GM12878 (cell line): ENCODE measurements around the gene LCT. TPM values are rescaled to one million over a fixed set of nuclear protein-coding genes. Genes with fewer than 3 reads are reported as not detected.

Experiments
- ATAC-seq: fragments of 200-7000 bp; cut with Tn5 transposase; 3 replicates; pipeline ENCODE4 v1.9.1; 2020; ENCODE audit warnings: mild to moderate bottlenecking, moderate library complexity
- BruUV-seq: library from RNA; stranded (reverse); fragments of 400-500 nt; replicated peaks from 2 replicates; lab custom pipeline; 2021; lab: Mats Ljungman, UMichigan
- CTCF ChIA-PET: fragments of 300-600 bp; sonication (Branson Sonifier 250); formaldehyde crosslinking; extraction: SDS; loops from one replicate; lab custom pipeline; 2021; ENCODE audit warnings: inconsistent platforms; lab: Yijun Ruan, JAX
- POLR2A ChIA-PET: fragments of 350-600 bp; formaldehyde crosslinking; extraction: SDS; loops from one replicate; lab custom pipeline; 2021; ENCODE audit warnings: inconsistent platforms; lab: Charles Lee
- RAD21 ChIA-PET: fragments of 300-600 bp; sonication (Branson Sonifier 250); formaldehyde crosslinking; loops from one replicate; lab custom pipeline; 2023; ENCODE audit warnings: antibody characterized with exemption; ENCODE audit not compliant: unreplicated experiment; lab: Charles Lee
- SMC1A ChIA-PET: fragments of 300-600 bp; sonication (Branson Sonifier 250); formaldehyde crosslinking; loops from one replicate; lab custom pipeline; 2023; ENCODE audit not compliant: unreplicated experiment, uncharacterized antibody; lab: Charles Lee
- DNase-seq: peaks from one replicate; pipeline ENCODE4 v3.0.0-alpha.2; 2011; ENCODE audit warnings: low read depth, low spot score
- FAIRE-seq: peaks from 3 replicates; lab custom pipeline; 2011; peaks lifted over from hg19 to GRCh38; lab: Jason Lieb, UNC
- H2AFZ ChIP-seq: 2 replicates; pipeline ENCODE4 v1.6.0; 2011; ENCODE audit warnings: low read depth, low read length, control low read depth; ENCODE audit not compliant: control insufficient read depth
- H3K27ac ChIP-seq: 2 replicates; pipeline ENCODE4 v1.5.1; 2011; ENCODE audit warnings: control low read depth; ENCODE audit not compliant: control insufficient read depth, insufficient read depth
- H3K27me3 ChIP-seq, 2 experiments: replicated peaks in 1 of 2; 2 replicates each; pipeline versions ENCODE4 v1.6.0 to v1.6.1; 2011; ENCODE audit warnings: low read length in 1 of 2; ENCODE audit not compliant: control insufficient read depth in 2 of 2, insufficient read depth in 2 of 2
- H3K36me3 ChIP-seq, 2 experiments: 2 replicates each; pipeline ENCODE4 v1.5.1; 2011; ENCODE audit warnings: low read length in 1 of 2; ENCODE audit not compliant: control insufficient read depth in 2 of 2, insufficient read depth in 2 of 2
- H3K4me1 ChIP-seq: 2 replicates; pipeline ENCODE4 v1.6.1; 2011; ENCODE audit warnings: mild to moderate bottlenecking, low read length, moderate library complexity, mixed read lengths; ENCODE audit not compliant: control insufficient read depth, insufficient read depth
- H3K4me2 ChIP-seq: 2 replicates; pipeline ENCODE4 v1.6.0; 2011; ENCODE audit warnings: control low read depth; ENCODE audit not compliant: control insufficient read depth, insufficient read depth
- H3K4me3 ChIP-seq: fragments of 200-600 bp; sonication (generic); 2 replicates; pipeline ENCODE4 v1.5.1; 2016
- H3K79me2 ChIP-seq: 2 replicates; pipeline ENCODE4 v1.6.0; 2011; ENCODE audit warnings: low read length; ENCODE audit not compliant: control insufficient read depth, insufficient read depth
- H3K9ac ChIP-seq: 2 replicates; pipeline ENCODE4 v1.8.0; 2011; ENCODE audit warnings: low read length, control low read depth, mixed read lengths; ENCODE audit not compliant: control insufficient read depth, insufficient read depth
- H3K9me3 ChIP-seq: replicated peaks from 3 replicates; pipeline ENCODE4 v1.5.1; 2011; ENCODE audit warnings: mild to moderate bottlenecking, low read length; ENCODE audit not compliant: control insufficient read depth, insufficient read depth
- H4K20me1 ChIP-seq: 2 replicates; pipeline ENCODE4 v1.6.0; 2011; ENCODE audit not compliant: control insufficient read depth, insufficient read depth
- BRCA1 ChIP-seq: IDR thresholded peaks from 2 replicates; pipeline ENCODE4 v1.6.1; 2011; ENCODE audit warnings: low read depth, low read length, improper control_type of control experiment
- GATAD2B ChIP-seq: fragments of 450-650 bp; conservative IDR thresholded peaks from 2 replicates; pipeline ENCODE4 v1.6.1; 2017; ENCODE audit warnings: low read depth, mild to moderate bottlenecking, moderate library complexity
- RUNX3 ChIP-seq: IDR thresholded peaks from 2 replicates; pipeline ENCODE4 v1.6.1; 2012; ENCODE audit warnings: low read length, inconsistent platforms
- SPI1 ChIP-seq: IDR thresholded peaks from 2 replicates; pipeline ENCODE4 v1.6.1; 2011; ENCODE audit warnings: low read depth, mild to moderate bottlenecking, low read length, moderate library complexity, borderline replicate concordance; ENCODE audit not compliant: insufficient read depth
- TARDBP ChIP-seq: IDR thresholded peaks from 2 replicates; pipeline ENCODE4 v1.6.1; 2016; ENCODE audit warnings: borderline replicate concordance
- TBL1XR1 ChIP-seq: IDR thresholded peaks from 2 replicates; pipeline ENCODE4 v1.6.1; 2012; ENCODE audit warnings: low read depth, low read length, improper control_type of control experiment
- WGBS: methylation state at CpG from one replicate; pipeline ENCODE4 v1.1.6; 2016; ENCODE audit warnings: low lambda C conversion rate; ENCODE audit not compliant: insufficient replicate concordance, insufficient coverage; ENCODE audit errors: missing lambda C conversion rate; 5-methylcytosine and 5-hydroxymethylcytosine counted together
- in situ Hi-C: fragments of 300-500 bp; cut with MboI; formaldehyde crosslinking; loops from 9 replicates; pipeline ENCODE4 v1.14.3; 2018; ENCODE audit warnings: mixed read lengths
- intact Hi-C: fragments of 100-400 bp; cut with micrococcal nuclease; formaldehyde crosslinking; loops from one replicate; pipeline ENCODE4 v1.14.2; 2022; ENCODE audit not compliant: unreplicated experiment
- polyA plus RNA-seq, 11 experiments: library from polyadenylated mRNA; depleted of rRNA in 4 of 11; unstranded in 6 of 11; stranded (reverse) in 5 of 11; fragments of >200 nt; fragmentation: Nextera tagmentation in 4 of 11; fragmentation: Illumina TruSeq in 1 of 11; extraction: Ambion mirVana in 4 of 11; extraction: Trizol in 1 of 11; gene quantifications; 1 replicate in 1 of 11; 2 replicates in 10 of 11; pipeline versions ENCODE4 v1.2.1 to v1.2.3, GENCODE V29; 2011 to 2016; ENCODE audit warnings: inconsistent platforms in 2 of 11, missing spikeins in 2 of 11, low read depth in 1 of 11
- total RNA-seq, 4 experiments: library from RNA; depleted of rRNA in 3 of 4; stranded (reverse); fragments of >200 nt in 3 of 4; fragmentation: Illumina TruSeq in 1 of 4; extraction: Trizol in 1 of 4; gene quantifications; 2 replicates each; pipeline versions ENCODE4 v1.2.1 to v1.2.3, GENCODE V29; 2013 to 2021
- TF ChIP-seq, protein P1 (sequence below): IDR thresholded peaks from 2 replicates; pipeline ENCODE4 v1.6.1; 2012; ENCODE audit warnings: low read depth, low read length, improper control_type of control experiment
- TF ChIP-seq, protein P2 (sequence below): IDR thresholded peaks from 2 replicates; pipeline ENCODE4 v1.6.1; 2011; ENCODE audit warnings: borderline replicate concordance, low read depth, mild to moderate bottlenecking, moderate library complexity, low read length; ENCODE audit not compliant: insufficient read depth, poor library complexity, severe bottlenecking

LCT gene
- total and polyA plus RNA-seq, 10 of the 15 experiments (the other 5 are each of a cell fraction or from before 2014, with no cell fraction given), result 0.02 to 0.09 (median 0.07) TPM; not detected in 3

DNA sequence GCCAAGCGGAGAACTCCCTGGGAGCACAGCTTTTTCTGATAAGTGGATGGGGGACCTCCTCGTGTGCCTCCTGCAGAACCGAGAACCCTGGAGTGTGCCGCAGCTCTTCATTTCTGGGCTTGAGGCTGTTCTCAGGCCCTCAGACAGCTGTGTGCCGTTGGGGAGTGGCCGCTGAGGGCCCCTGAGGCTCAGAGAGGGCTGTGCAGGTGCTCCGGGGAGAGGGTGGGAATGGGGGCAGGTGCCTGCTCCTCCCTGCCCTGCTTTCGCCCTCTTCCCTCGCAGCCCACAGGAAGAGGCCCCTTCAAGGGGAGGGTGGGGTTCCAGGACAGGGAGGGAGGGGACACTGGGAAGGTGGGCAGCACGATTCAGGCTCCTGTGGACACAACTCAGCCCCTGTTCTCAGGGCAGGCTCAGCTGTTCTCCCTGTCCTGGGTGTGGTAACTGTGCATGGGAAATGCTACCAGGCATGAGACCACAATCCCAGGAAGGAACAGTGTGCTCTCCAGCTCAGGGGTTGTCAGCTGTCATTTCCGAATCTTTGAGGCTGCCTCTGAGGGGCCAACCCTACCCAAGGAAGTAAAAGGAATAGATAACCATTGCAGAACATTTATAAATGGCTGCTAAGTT is 11.3 kb downstream of the LCT start (continued):
- no peak for TF ChIP-seq SPI1
- TF ChIP-seq GATAD2B, result no peak
- TF ChIP-seq, protein P1, sequence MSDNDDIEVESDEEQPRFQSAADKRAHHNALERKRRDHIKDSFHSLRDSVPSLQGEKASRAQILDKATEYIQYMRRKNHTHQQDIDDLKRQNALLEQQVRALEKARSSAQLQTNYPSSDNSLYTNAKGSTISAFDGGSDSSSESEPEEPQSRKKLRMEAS, result no peak
- TF ChIP-seq RUNX3, result no peak
- TF ChIP-seq BRCA1, result no peak
- TF ChIP-seq TBL1XR1, result no peak
- TF ChIP-seq, all 136 proteins: peak for 0

DNA sequence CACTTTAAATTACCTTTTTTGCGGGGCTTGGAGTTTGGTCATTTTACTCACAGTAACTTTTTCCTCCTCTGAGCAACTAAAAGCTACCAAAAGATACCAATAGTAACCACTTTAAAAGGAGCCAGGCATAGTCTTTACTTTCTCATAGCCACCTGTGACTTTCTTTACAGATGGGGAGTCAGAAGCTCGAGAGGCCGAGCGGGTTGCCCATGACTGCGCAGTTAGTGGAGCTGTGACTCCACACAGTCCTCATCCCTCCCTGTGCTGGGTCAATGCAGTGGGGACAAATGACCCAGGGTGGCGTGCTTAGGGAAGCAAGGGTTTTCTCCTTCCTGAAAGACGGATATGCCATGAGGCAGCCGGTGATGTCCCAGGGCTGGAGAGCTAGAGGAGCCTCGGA is 11.9 kb downstream of the LCT start:
- Histone ChIP-seq H3K4me1 (peaks cover 28% of the 10 kb centered on the region), H3K9me3 (peaks cover 7% of the 10 kb centered on the region), H3K79me2 (peaks cover 5% of the 10 kb centered on the region; the same call in 1 of the 2 replicates), H3K4me3 (no peak overlapping the region), H3K27ac (no peak overlapping the region), H3K27me3 (no peaks in the 10 kb centered on the region), H3K4me2 (no peak overlapping the region), H3K36me3 (no peaks in the 10 kb centered on the region), H4K20me1 (no peaks in the 10 kb centered on the region), H2AFZ (peak overlapping the region; percentile 53; the same call in 1 of the 2 replicates), H3K9ac (no peak overlapping the region)
- WGBS, result 88% methylated on average over 9 of the region's 9 CpGs
- ATAC-seq, result no peak; the same call in 2 of the 3 replicates
- SMC1A ChIA-PET, result interaction anchor here (0.6 to 2.1 kb wide), 8 partner anchors 8 to 827 kb away, joined by 3 to 6 read pairs (median 5); no protein-coding TSS in a partner anchor
- no peak for FAIRE-seq
- no peak for DNase-seq
- no TSS peak for BruUV-seq
- POLR2A ChIA-PET, result interaction anchor here (0.5 to 0.6 kb wide), 2 partner anchors 35 to 504 kb away, joined by 4 read pairs; no protein-coding TSS in a partner anchor
- CTCF ChIA-PET, result interaction anchor here (1.1 to 1.9 kb wide), 2 partner anchors 28 to 559 kb away, joined by 3 to 9 read pairs; no protein-coding TSS in a partner anchor
- in situ Hi-C loops (no loop called here), intact Hi-C loops (no loop called here)
- RAD21 ChIA-PET, result interaction anchor here (0.7 kb wide), 1 partner anchor 582 kb away, joined by 3 read pairs; no protein-coding TSS in a partner anchor
- no peak for TF ChIP-seq RUNX3
- TF ChIP-seq, protein P2, sequence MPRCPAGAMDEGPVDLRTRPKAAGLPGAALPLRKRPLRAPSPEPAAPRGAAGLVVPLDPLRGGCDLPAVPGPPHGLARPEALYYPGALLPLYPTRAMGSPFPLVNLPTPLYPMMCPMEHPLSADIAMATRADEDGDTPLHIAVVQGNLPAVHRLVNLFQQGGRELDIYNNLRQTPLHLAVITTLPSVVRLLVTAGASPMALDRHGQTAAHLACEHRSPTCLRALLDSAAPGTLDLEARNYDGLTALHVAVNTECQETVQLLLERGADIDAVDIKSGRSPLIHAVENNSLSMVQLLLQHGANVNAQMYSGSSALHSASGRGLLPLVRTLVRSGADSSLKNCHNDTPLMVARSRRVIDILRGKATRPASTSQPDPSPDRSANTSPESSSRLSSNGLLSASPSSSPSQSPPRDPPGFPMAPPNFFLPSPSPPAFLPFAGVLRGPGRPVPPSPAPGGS, result no peak
- no peak for TF ChIP-seq TARDBP
